Measurements from ENCODE around the gene BDKRB2.

The BDKRB2 gene

DNA sequence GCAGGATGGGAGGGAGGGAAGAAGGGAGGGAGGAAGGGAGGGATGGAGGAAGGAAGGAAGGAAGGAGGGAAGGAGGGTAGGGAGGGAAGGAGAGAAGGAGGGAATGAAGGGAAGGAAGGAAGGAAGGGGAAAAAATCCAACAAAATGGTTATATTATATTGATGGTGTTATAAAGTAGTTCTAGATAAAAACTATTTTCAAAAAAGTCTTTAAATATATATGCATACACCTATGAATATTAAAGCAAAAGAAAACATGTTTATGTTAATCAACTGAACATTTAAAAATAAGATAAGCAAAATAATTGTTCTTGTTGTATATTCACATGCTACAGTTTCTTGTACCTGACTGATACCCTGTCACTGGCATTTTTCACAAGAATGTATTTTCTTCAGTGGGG, 53.3 kb downstream of the BDKRB2 start (continued):
- TF ChIP-seq, protein P1, sequence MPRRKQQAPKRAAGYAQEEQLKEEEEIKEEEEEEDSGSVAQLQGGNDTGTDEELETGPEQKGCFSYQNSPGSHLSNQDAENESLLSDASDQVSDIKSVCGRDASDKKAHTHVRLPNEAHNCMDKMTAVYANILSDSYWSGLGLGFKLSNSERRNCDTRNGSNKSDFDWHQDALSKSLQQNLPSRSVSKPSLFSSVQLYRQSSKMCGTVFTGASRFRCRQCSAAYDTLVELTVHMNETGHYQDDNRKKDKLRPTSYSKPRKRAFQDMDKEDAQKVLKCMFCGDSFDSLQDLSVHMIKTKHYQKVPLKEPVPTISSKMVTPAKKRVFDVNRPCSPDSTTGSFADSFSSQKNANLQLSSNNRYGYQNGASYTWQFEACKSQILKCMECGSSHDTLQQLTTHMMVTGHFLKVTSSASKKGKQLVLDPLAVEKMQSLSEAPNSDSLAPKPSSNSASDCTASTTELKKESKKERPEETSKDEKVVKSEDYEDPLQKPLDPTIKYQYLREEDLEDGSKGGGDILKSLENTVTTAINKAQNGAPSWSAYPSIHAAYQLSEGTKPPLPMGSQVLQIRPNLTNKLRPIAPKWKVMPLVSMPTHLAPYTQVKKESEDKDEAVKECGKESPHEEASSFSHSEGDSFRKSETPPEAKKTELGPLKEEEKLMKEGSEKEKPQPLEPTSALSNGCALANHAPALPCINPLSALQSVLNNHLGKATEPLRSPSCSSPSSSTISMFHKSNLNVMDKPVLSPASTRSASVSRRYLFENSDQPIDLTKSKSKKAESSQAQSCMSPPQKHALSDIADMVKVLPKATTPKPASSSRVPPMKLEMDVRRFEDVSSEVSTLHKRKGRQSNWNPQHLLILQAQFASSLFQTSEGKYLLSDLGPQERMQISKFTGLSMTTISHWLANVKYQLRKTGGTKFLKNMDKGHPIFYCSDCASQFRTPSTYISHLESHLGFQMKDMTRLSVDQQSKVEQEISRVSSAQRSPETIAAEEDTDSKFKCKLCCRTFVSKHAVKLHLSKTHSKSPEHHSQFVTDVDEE (CRISPR knock-in tag; IDR thresholded peaks at IDR 0.05) = no peak
- TF ChIP-seq ZNF8 (CRISPR knock-in tag; IDR thresholded peaks at IDR 0.05) = no peak
- TF ChIP-seq ZNF70 (CRISPR knock-in tag; IDR thresholded peaks at IDR 0.05) = no peak
- TF ChIP-seq ARNTL (CRISPR knock-in tag; IDR thresholded peaks at IDR 0.05; ENCODE audit: borderline replicate concordance, low read depth) = no peak

DNA sequence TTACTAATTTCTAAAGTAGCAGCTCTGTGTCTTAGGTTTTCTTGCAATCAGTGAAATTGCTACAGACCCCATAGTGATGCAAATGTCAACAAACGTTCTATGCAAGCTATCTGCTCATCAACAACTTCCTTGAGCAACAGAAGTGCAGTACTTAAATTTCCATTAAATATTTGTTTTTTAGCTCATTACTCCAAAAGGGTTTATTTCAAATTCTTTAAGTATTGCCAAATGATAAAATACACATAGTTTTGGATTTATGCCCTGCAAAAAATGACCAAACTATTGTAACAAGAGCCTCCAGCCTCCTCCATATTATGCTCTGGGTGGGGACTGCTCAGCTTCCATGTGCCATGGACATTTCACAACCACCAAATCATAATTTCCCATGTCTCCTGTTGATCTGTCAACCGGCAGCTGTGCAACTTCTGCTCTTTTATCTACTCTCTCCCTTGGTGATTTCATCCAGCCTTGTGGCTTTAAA, 55.7 kb downstream of the BDKRB2 start:
- TF ChIP-seq TCF4 (CRISPR knock-in tag; IDR thresholded peaks at IDR 0.05; ENCODE audit: borderline replicate concordance) (no peak), ZFP30 (CRISPR knock-in tag; IDR thresholded peaks at IDR 0.05) (no peak), ZNF565 (CRISPR knock-in tag; conservative IDR thresholded peaks at IDR 0.05; ENCODE audit: low read depth) (no peak), PPARA (CRISPR knock-in tag; IDR thresholded peaks at IDR 0.05; ENCODE audit: borderline replicate concordance) (no peak), OSR1 (CRISPR knock-in tag; IDR thresholded peaks at IDR 0.05) (no peak), ZNF8 (CRISPR knock-in tag; IDR thresholded peaks at IDR 0.05) (no peak), ZC3H10 (CRISPR knock-in tag; IDR thresholded peaks at IDR 0.05) (no peak), ZFP3 (CRISPR knock-in tag; IDR thresholded peaks at IDR 0.05) (no peak), BACH2 (CRISPR knock-in tag; IDR thresholded peaks at IDR 0.05; ENCODE audit: borderline replicate concordance) (no peak)
- TF ChIP-seq, protein P2, sequence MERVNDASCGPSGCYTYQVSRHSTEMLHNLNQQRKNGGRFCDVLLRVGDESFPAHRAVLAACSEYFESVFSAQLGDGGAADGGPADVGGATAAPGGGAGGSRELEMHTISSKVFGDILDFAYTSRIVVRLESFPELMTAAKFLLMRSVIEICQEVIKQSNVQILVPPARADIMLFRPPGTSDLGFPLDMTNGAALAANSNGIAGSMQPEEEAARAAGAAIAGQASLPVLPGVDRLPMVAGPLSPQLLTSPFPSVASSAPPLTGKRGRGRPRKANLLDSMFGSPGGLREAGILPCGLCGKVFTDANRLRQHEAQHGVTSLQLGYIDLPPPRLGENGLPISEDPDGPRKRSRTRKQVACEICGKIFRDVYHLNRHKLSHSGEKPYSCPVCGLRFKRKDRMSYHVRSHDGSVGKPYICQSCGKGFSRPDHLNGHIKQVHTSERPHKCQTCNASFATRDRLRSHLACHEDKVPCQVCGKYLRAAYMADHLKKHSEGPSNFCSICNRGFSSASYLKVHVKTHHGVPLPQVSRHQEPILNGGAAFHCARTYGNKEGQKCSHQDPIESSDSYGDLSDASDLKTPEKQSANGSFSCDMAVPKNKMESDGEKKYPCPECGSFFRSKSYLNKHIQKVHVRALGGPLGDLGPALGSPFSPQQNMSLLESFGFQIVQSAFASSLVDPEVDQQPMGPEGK (CRISPR knock-in tag; IDR thresholded peaks at IDR 0.05; ENCODE audit: borderline replicate concordance) = no peak
- TF ChIP-seq, protein P1 (CRISPR knock-in tag; IDR thresholded peaks at IDR 0.05) = no peak
- TF ChIP-seq, protein P3, sequence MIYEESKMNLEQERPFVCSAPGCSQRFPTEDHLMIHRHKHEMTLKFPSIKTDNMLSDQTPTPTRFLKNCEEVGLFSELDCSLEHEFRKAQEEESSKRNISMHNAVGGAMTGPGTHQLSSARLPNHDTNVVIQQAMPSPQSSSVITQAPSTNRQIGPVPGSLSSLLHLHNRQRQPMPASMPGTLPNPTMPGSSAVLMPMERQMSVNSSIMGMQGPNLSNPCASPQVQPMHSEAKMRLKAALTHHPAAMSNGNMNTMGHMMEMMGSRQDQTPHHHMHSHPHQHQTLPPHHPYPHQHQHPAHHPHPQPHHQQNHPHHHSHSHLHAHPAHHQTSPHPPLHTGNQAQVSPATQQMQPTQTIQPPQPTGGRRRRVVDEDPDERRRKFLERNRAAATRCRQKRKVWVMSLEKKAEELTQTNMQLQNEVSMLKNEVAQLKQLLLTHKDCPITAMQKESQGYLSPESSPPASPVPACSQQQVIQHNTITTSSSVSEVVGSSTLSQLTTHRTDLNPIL (CRISPR knock-in tag; IDR thresholded peaks at IDR 0.05; ENCODE audit: low read depth) = no peak
- ATAC-seq = no peak

DNA sequence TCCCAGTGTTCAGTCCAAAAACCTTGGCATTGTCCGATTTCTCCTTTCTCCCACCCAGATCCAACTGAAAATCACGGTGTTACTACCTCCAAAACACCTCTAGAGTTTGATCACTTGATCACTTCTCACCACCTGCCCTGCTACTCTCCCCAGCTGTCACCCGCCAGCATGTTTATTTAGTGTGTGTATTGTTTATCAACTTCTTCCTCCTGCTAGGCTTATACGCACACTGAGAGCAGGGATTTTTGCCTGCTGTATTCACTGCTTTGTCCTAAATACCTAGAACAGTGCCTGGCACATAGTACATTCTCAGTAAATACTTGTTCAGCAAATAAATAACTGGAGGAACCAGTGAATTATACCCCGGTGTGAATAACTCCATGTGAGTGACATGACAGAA, 56.4 kb downstream of the BDKRB2 start:
- ATAC-seq = no peak
- TF ChIP-seq SNAI2 (CRISPR knock-in tag; IDR thresholded peaks at IDR 0.05) (no peak), CSDC2 (CRISPR knock-in tag; IDR thresholded peaks at IDR 0.05) (no peak), OSR1 (CRISPR knock-in tag; IDR thresholded peaks at IDR 0.05) (no peak), BACH2 (CRISPR knock-in tag; IDR thresholded peaks at IDR 0.05; ENCODE audit: borderline replicate concordance) (no peak), ESRRG (CRISPR knock-in tag; IDR thresholded peaks at IDR 0.05) (no peak), RARB (CRISPR knock-in tag; IDR thresholded peaks at IDR 0.05) (no peak), ZNF70 (CRISPR knock-in tag; IDR thresholded peaks at IDR 0.05) (no peak)

DNA sequence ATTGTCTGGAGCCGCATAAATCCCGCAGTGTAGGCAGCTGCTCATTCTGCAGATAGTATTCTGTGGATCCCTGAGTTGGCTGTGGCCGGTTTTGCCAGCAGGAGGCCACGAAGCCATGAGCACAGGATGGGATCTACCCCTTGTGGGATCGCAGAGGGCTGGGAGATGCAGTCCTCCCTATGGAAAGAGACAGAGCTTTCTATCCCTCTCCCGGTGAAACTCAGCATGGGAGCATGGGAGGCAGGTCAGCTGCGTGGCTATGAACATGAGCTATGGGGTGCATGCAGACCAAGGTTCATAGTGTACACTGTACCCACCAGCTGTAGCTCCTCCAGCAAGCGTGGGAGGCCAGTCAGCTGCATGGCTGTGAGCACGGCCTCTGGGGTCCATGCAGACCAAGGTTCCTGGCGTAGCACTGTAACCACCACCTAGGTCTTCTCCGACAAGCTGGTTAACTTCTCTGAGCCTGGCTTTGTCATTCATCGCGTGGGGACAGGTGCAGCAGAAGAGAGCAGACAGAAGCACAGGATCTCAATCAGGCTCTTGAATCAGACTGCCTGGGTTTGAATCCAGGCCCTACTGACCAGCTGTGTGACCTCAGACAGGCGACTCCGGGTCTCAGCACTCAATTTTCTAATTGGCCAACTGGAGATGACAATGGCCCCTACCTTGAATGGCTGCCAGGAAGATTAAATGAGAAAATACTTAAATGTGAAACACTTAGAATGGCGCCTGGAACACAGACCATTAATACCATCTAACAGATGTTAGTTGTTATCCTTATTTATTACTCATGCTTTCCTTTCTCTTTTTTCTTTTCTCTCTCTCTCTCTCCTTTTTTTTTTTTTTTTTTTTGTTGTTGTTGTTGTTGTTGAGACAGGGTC, 57.4 kb downstream of the BDKRB2 start:
- peak; percentile 27 for ATAC-seq
- no peak for TF ChIP-seq ZNF565 (CRISPR knock-in tag; conservative IDR thresholded peaks at IDR 0.05; ENCODE audit: low read depth)
- no peak for TF ChIP-seq ZC3H10 (CRISPR knock-in tag; IDR thresholded peaks at IDR 0.05)
- no peak for TF ChIP-seq PPARA (CRISPR knock-in tag; IDR thresholded peaks at IDR 0.05; ENCODE audit: borderline replicate concordance)
- TF ChIP-seq, protein P4, sequence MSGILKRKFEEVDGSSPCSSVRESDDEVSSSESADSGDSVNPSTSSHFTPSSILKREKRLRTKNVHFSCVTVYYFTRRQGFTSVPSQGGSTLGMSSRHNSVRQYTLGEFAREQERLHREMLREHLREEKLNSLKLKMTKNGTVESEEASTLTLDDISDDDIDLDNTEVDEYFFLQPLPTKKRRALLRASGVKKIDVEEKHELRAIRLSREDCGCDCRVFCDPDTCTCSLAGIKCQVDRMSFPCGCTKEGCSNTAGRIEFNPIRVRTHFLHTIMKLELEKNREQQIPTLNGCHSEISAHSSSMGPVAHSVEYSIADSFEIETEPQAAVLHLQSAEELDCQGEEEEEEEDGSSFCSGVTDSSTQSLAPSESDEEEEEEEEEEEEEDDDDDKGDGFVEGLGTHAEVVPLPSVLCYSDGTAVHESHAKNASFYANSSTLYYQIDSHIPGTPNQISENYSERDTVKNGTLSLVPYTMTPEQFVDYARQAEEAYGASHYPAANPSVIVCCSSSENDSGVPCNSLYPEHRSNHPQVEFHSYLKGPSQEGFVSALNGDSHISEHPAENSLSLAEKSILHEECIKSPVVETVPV (CRISPR knock-in tag; IDR thresholded peaks at IDR 0.05) = no peak
- no peak for TF ChIP-seq TCF4 (CRISPR knock-in tag; IDR thresholded peaks at IDR 0.05; ENCODE audit: borderline replicate concordance)
- TF ChIP-seq OSR1 (CRISPR knock-in tag; IDR thresholded peaks at IDR 0.05) = no peak
- no peak for TF ChIP-seq ZNF8 (CRISPR knock-in tag; IDR thresholded peaks at IDR 0.05)
- no peak for TF ChIP-seq ZNF70 (CRISPR knock-in tag; IDR thresholded peaks at IDR 0.05)
- no peak for TF ChIP-seq GLIS3 (CRISPR knock-in tag; IDR thresholded peaks at IDR 0.05)
- no peak for TF ChIP-seq CSDC2 (CRISPR knock-in tag; IDR thresholded peaks at IDR 0.05)
- no peak for TF ChIP-seq ZFP3 (CRISPR knock-in tag; IDR thresholded peaks at IDR 0.05)
- TF ChIP-seq, protein P2 (CRISPR knock-in tag; IDR thresholded peaks at IDR 0.05; ENCODE audit: borderline replicate concordance) = no peak

All from SK-N-SH treated with all-trans-retinoic acid at 6 μM for 48 hours (cell line).